GM23338 (cell line): ENCODE measurements around the gene TUBGCP4.

ENCODE experiments used
- CREB1 ChIP-seq: fragments of 250-450 bp; sonication (Bioruptor Pico); IDR thresholded peaks from 2 replicates; pipeline ENCODE4 v1.5.0; 2020; ENCODE audit warnings: low read depth, mild to moderate bottlenecking, moderate library complexity
- CTCF ChIP-seq, 2 experiments: fragments of 200-600 bp in 1 of 2; sonication (generic) in 1 of 2; conservative IDR thresholded peaks; 2 replicates each; pipeline versions ENCODE4 v1.5.1 to v1.6.1; 2016 to 2017; ENCODE audit warnings: antibody characterized with exemption in 2 of 2, low read depth in 2 of 2, mild to moderate bottlenecking in 2 of 2, moderate library complexity in 1 of 2
- EZH2 ChIP-seq: fragments of 200-600 bp; sonication (generic); IDR thresholded peaks from one replicate; pipeline ENCODE4 v1.8.0; 2017; ENCODE audit warnings: antibody characterized with exemption, mild to moderate bottlenecking, low read depth; ENCODE audit not compliant: unreplicated experiment
- EZH2phosphoT487 ChIP-seq: fragments of 200-600 bp; sonication (generic); IDR thresholded peaks from one replicate; pipeline ENCODE4 v1.8.1; 2018; ENCODE audit warnings: antibody characterized with exemption; ENCODE audit not compliant: unreplicated experiment
- JUNB ChIP-seq: IDR thresholded peaks from one replicate; pipeline ENCODE4 v1.6.1; 2016; ENCODE audit warnings: antibody characterized with exemption; ENCODE audit not compliant: unreplicated experiment
- POLR2AphosphoS5 ChIP-seq: IDR thresholded peaks from 2 replicates; pipeline ENCODE4 v1.6.1; 2016; ENCODE audit warnings: antibody characterized with exemption, low read depth
- TF ChIP-seq, protein P1 (sequence below): IDR thresholded peaks from one replicate; pipeline ENCODE4 v1.6.1; 2018; ENCODE audit warnings: antibody characterized with exemption; ENCODE audit not compliant: unreplicated experiment

GRCh38 chr15:43449981-43450380 is 79.1 kb downstream of the TUBGCP4 start:
- TF ChIP-seq CTCF (conservative IDR thresholded peaks at IDR 0.05; ENCODE audit: low read depth in 2 of 2) (no peak), EZH2phosphoT487 (no peak), POLR2AphosphoS5 (no peak), JUNB (no peak), EZH2 (no peak), CREB1 (no peak)
- TF ChIP-seq, protein P1, sequence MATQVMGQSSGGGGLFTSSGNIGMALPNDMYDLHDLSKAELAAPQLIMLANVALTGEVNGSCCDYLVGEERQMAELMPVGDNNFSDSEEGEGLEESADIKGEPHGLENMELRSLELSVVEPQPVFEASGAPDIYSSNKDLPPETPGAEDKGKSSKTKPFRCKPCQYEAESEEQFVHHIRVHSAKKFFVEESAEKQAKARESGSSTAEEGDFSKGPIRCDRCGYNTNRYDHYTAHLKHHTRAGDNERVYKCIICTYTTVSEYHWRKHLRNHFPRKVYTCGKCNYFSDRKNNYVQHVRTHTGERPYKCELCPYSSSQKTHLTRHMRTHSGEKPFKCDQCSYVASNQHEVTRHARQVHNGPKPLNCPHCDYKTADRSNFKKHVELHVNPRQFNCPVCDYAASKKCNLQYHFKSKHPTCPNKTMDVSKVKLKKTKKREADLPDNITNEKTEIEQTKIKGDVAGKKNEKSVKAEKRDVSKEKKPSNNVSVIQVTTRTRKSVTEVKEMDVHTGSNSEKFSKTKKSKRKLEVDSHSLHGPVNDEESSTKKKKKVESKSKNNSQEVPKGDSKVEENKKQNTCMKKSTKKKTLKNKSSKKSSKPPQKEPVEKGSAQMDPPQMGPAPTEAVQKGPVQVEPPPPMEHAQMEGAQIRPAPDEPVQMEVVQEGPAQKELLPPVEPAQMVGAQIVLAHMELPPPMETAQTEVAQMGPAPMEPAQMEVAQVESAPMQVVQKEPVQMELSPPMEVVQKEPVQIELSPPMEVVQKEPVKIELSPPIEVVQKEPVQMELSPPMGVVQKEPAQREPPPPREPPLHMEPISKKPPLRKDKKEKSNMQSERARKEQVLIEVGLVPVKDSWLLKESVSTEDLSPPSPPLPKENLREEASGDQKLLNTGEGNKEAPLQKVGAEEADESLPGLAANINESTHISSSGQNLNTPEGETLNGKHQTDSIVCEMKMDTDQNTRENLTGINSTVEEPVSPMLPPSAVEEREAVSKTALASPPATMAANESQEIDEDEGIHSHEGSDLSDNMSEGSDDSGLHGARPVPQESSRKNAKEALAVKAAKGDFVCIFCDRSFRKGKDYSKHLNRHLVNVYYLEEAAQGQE: no peak
